Spleen (tissue), 7 donors: Measurements from ENCODE around the gene CDC42EP2.

ENCODE experiments used
- POLR2A ChIP-seq, 3 donors: fragments of 450-650 bp; IDR thresholded peaks; one replicate each; pipeline ENCODE4 v1.5.1; 2017; ENCODE audit warnings: antibody characterized with exemption in 3 of 3, mild to moderate bottlenecking in 1 of 3
- TF ChIP-seq, protein P1 (sequence below), 11 experiments: fragments of 200-600 bp in 7 of 11; fragments of 450-650 bp in 4 of 11; sonication (generic) in 4 of 11; IDR thresholded peaks in 8 of 11; conservative IDR thresholded peaks in 3 of 11; 1 replicate in 7 of 11; 2 replicates in 4 of 11; pipeline versions ENCODE4 v1.4.0 to v1.8.0; 2016 to 2021; ENCODE audit warnings: antibody characterized with exemption in 11 of 11, inconsistent platforms in 4 of 11, mild to moderate bottlenecking in 1 of 11
- donor health status: DM: no; HTN: no; CAD: no; lungs with moderate emphysema.
- donor health status: DM: no; HTN: no; CAD: no.
- donor health status: DM: no; HTN: no; CAD: no.

DNA sequence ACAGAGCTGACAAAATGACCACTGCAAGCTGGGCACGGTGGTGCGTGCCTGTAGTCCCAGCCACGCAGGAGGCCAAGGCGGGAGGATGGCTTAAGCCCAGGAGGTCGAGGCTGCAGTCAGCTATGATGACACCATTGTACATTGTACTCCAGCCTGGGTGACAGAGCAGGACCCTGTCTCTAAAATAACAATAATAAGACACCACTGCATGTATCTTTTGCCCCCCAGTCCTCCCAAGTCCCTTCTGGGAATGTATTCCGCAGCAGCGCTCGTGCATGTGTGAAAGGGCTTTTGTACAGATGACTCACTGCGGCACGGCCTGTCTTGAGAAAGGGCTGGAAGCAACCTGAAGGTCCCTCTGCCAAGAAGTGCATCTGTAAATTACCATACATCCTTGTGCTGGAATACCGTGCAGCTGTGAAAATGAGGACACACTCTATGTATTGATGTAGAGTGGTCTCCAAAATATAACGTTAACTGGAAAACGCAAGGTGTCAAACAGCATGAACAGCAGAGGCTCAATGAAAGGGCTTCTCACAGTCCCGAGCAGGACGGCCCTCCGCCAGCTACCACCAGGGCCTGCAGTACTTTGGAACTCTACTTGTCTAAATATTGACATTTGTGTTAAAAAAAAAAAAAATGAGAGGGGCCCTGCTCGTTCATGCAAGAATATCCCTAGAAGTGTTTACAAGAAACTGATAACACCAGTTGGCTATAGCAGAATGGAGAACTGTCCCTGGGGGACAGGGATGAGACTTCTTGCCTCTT, 9.0 kb upstream of the CDC42EP2 start:
- TF ChIP-seq POLR2A (IDR thresholded peaks at IDR 0.05): no peak
- TF ChIP-seq, protein P1, sequence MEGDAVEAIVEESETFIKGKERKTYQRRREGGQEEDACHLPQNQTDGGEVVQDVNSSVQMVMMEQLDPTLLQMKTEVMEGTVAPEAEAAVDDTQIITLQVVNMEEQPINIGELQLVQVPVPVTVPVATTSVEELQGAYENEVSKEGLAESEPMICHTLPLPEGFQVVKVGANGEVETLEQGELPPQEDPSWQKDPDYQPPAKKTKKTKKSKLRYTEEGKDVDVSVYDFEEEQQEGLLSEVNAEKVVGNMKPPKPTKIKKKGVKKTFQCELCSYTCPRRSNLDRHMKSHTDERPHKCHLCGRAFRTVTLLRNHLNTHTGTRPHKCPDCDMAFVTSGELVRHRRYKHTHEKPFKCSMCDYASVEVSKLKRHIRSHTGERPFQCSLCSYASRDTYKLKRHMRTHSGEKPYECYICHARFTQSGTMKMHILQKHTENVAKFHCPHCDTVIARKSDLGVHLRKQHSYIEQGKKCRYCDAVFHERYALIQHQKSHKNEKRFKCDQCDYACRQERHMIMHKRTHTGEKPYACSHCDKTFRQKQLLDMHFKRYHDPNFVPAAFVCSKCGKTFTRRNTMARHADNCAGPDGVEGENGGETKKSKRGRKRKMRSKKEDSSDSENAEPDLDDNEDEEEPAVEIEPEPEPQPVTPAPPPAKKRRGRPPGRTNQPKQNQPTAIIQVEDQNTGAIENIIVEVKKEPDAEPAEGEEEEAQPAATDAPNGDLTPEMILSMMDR (IDR thresholded peaks at IDR 0.05 in 8 of 11, conservative IDR thresholded peaks at IDR 0.05 in 3 of 11): no peak
